ENCODE data around the gene ARMCX5. TPM values are rescaled to one million over a fixed set of nuclear protein-coding genes. Genes with fewer than 3 reads are reported as not detected.

ARMCX5 gene
- total RNA-seq, 1 experiment from 2014 or later = 14.6 TPM

DNA sequence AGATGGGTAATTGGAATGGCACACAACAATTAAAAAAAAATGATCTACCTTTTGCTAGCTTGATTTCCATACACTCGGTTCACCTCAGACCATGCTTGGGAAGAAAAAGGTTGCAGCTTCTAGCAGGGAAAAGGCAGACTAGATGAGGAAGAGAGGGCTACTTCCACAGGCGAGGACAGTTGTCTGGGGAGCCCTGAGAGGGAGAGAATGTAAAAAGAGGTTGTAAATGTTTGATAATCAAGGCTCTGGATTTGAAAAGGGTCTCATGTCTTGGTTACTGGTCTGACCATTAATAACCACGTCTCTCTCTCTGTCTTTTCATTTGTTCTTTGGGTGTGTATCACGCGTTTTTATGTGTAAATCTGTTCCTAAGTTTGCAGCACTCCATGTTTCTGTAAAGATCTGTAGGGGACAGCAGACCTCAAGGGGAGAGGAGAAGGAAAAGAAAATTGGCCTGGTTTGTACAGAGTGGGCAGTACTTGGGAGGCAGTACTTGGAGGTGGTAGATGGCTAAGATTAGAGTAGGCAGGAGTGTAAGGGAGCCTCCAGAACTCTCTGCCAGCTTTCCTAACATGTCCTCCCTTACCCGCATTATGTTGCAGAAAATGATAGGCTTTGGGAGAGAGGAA lies 750 bp downstream of the ARMCX5 start:
- TF ChIP-seq, protein P1, sequence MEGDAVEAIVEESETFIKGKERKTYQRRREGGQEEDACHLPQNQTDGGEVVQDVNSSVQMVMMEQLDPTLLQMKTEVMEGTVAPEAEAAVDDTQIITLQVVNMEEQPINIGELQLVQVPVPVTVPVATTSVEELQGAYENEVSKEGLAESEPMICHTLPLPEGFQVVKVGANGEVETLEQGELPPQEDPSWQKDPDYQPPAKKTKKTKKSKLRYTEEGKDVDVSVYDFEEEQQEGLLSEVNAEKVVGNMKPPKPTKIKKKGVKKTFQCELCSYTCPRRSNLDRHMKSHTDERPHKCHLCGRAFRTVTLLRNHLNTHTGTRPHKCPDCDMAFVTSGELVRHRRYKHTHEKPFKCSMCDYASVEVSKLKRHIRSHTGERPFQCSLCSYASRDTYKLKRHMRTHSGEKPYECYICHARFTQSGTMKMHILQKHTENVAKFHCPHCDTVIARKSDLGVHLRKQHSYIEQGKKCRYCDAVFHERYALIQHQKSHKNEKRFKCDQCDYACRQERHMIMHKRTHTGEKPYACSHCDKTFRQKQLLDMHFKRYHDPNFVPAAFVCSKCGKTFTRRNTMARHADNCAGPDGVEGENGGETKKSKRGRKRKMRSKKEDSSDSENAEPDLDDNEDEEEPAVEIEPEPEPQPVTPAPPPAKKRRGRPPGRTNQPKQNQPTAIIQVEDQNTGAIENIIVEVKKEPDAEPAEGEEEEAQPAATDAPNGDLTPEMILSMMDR (conservative IDR thresholded peaks at IDR 0.05) = no peak
- WGBS (ENCODE audit: extremely low coverage, insufficient read length, low lambda C conversion rate) = no CpG with 5 or more reads among the region's 6 CpGs
- peaks cover 54 to 71% of the 10 kb centered on the region in 2 experiments for H3K9me3 Mint-ChIP-seq

More for the DNA sequence above, 750 bp downstream of the ARMCX5 start:
- peaks cover 14 to 26% (median 22%) of the 10 kb centered on the region in 3 experiments for H3K36me3 Mint-ChIP-seq (ENCODE audit: insufficient read depth in 1 of 3, low read depth in 3 of 3)
- DNase-seq = no peak
- Histone ChIP-seq H3K4me2 (ENCODE audit: insufficient read depth, insufficient read length, low read length) (peak overlapping the region; percentile 51), H4K91ac (ENCODE audit: insufficient read length, low read depth, low read length) (no peak overlapping the region), H3K79me1 (ENCODE audit: insufficient read depth, low read depth, low read length, poor library complexity, severe bottlenecking) (no peaks in the 10 kb centered on the region), H3K9me3 (ENCODE audit: control insufficient read depth, low read depth, low read length) (peaks cover 51% of the 10 kb centered on the region), H3K23me2 (ENCODE audit: insufficient read length, low read depth, low read length, poor library complexity, severe bottlenecking) (no peaks in the 10 kb centered on the region), H3K18ac (ENCODE audit: insufficient read length, low read depth, low read length) (no peak overlapping the region), H2AFZ (ENCODE audit: low read length) (no peak overlapping the region), H3K79me2 (ENCODE audit: insufficient read depth, low read length) (no peaks in the 10 kb centered on the region), H3K56ac (ENCODE audit: insufficient read length, low read depth, low read length) (no peak overlapping the region), H3K27ac (ENCODE audit: insufficient read length, low read depth, low read length) (no peak overlapping the region), H2BK12ac (ENCODE audit: insufficient read length, low read depth, low read length) (no peak overlapping the region), H4K5ac (ENCODE audit: insufficient read length, low read depth, low read length) (no peak overlapping the region), H3K4ac (ENCODE audit: low read depth, low read length) (no peak overlapping the region), H2BK120ac (ENCODE audit: low read depth, low read length, poor library complexity, severe bottlenecking) (no peak overlapping the region), H3K27me3 (ENCODE audit: insufficient read depth, low read length) (no peaks in the 10 kb centered on the region), H2BK5ac (ENCODE audit: insufficient read length, low read length) (no peak overlapping the region), H3K9ac (ENCODE audit: extremely low read depth, insufficient read length, low read length) (peak overlapping the region; percentile 94), H3T11ph (ENCODE audit: low read length) (no peak overlapping the region), H4K8ac (replicated peaks; ENCODE audit: insufficient read length, low read depth, low read length) (no peak overlapping the region), H4K20me1 (ENCODE audit: control insufficient read depth, insufficient read depth, insufficient read length) (no peaks in the 10 kb centered on the region), H3K14ac (ENCODE audit: insufficient read depth, low read length) (no peak overlapping the region), H3K4me1 (ENCODE audit: insufficient read depth, low read length) (no peaks in the 10 kb centered on the region), H2AK5ac (ENCODE audit: insufficient read length, low read length) (no peak overlapping the region), H2BK20ac (ENCODE audit: low read depth, low read length, poor library complexity, severe bottlenecking) (no peak overlapping the region), H3K23ac (ENCODE audit: insufficient read length, low read depth, low read length) (no peak overlapping the region), H2BK15ac (ENCODE audit: low read depth, low read length) (no peak overlapping the region)
- no peaks in the 10 kb centered on the region; the same call in 1 of the 2 replicates for H3K27me3 Mint-ChIP-seq (ENCODE audit: low read depth)
- H3K4me1 Mint-ChIP-seq = peaks cover 6 to 8% of the 10 kb centered on the region in 2 experiments; a peak in 2 of 4 replicates
- H3K27ac Mint-ChIP-seq = peak overlapping the region in 2 of 3 experiments; percentile 98 to 99; a peak in 4 of 7 replicates
- peak overlapping the region; percentile 98 for H3K4me3 Mint-ChIP-seq

All from H9 (cell line).